Measurements from ENCODE around the gene COMT.

The COMT gene

DNA sequence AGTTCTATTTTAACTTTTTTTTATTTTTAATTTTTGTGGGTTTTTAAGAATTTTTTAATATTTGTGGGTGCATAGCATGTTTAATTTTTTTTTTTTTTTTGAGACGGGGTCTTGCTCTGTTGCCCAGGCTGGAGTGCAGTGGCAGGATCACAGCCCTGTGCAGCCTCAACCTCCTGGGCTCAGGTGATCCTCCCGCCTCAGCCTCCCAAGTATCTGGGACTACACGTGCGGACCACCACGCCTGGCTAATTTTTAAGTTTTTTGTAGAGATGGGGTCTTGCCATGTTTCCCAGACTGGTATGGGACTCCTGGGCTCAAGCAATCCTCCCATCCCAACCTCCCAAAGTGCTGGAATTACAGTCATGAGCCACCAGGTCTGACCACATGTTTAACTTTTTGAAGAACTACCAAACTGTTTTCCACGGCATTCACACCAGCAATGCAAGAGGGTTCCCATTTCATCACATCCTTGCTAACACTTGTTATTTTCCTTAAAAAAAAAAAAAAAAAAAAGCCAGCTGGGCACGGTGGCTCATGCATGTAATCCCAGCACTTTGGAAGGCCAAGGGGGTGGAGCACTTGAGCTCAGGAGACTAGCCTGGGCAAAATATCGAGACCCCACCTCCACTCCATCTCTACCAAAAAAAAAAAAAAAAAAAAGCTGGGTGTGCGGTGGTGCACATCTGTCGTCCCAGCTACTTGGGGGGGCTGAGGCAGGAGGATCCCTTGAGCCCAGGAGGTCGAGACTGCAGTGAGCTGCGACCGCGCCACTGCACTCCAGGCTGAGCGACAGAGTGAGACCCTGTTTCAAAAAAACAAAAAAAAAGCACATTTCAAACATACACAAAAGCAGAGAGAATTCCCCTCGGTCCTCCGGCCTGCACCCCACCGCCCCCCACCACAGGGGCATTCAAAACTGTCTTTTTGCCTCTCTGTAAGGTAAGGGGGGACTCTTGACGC, 16.8 kb downstream of the COMT start:
- DNase-seq, result no peak

DNA sequence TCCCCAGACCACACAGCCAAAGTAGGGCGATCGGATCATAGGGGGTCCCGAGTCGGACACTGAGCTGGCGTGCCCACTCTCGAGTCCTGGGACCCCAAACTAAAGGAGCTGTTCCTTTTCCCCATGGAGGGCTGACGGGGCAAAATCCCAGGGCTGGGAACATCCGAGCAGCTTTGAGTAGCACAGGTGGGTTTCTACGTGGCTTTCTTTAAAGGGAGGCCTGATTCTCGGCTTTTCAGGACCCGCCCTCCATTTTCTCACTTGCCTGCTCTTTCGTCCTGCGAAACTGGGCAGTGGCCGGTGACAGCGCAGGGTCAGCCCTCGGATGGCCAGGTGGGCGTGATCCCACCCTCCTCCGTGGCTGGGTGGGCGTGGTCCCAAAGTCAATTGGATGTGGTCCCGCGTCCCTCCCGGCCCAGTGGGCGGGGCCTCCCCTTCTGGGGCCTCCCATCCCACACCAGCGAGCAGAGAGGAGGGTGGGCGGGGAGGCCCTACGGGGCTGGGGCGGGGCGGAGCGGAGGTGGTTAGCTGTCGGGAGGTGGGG, 17.5 kb downstream of the COMT start:
- no peak for DNase-seq

DNA sequence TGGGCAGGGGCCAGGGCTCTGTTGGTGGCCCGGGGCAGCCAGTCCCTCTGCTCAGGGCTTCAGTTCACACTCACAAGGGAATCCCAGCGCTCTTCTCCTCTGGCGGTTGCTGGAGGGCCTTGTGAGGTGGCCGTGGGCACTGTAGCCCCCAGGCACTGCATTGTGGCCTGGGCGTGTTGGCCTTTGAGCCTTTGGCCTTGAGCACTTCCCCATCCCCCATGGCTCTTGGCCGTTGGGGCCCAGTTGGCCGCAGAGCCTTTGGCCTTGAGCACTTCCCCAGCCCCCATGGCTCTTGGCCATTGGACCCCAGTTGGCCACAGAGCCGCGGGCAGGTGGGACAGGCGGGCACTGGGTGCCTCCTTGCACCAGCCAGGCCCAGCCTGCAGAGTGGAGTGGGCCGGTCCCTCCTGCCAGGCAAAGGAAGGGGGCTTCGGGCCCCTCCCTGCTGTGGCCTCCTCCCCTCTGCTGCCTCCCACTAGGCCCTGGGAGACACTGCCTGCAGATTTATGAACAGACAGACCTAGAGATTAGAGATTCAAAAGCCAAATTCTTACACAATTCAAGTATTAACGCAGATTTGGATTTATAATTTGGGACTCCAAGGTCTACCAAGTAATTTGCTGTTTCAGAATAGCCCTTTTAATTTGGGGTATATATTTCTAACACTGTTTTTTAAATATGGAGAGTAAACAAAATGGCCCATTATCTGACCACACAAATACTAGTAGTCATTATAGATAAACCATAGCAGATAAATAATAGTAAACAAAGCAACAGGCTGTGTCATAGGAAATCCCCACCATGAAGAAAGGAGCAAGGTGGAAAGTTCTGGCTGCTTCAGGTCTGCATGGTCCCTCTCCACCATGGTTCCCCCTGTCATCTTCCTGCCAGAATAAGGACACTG, 18.3 kb downstream of the COMT start:
- no peak for DNase-seq

DNA sequence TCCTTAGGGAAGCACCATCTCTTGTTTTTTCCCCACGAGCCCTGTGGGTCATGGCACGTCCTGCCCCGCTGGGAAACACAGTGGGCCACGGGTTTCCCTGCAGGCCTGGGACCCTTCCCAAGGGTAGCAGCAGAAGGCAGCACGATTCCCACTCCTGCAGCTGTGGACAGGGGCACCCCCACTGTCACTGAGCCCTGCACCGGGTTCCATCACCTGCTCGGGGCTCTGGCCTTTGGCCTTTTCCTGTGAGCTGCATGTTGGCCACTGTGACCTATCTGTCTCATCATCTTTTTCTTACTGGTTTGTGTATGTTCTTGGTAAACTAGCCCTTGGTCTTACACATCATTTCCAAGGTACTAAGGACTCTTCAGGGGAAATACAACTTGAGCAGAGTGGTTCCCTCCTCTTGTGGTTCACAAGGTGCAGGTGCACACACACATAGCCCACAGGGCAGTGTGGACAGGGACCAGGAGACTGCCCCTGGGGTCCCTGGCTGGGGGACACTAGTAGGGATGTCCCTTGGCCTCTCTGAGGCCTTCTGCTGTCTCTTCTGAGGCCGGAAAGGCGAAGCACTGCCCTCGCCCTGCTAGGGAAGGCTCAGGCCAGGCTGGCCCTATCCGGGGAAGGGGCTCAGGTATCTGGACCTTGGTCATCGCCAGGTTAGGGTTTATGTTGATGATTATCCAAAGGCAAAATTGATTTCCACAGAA, 19.1 kb downstream of the COMT start:
- DNase-seq, result no peak

DNA sequence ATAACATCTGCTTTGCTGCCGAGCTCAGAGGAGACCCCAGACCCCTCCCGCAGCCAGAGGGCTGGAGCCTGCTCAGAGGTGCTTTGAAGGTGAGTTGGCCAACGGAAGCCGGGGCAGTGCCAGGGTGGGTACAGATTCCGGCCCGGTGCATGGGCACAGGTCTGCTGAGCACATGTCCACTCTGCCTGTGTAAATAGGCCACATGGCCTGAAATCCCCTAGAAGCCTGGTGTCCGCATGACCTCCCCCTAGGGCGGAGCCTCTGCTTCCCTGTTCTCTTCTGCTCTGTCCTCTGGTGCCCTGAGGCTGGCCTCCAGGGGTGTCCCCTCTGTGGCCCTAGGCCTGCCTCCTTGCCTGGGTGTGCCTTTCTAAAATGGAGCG, 19.6 kb downstream of the COMT start:
- no peak for DNase-seq

DNA sequence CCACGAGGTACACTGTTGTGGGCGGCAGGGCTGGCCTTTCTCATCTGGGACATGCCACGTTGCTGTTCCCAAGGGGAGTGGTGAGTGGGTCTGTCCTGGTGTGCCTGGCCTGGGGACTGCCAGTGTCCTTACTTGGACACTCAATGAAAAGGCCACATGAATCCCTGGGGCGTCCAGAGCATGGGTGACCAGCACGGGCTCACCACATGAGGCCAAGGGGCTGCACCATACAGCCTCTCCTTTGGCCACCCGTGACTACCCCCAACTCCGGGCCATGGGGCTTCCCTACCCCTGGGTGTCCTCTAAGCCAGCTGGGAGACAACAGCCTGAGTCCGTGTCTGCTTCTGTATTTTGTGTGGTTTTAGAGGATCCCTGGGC, 20.3 kb downstream of the COMT start:
- no peak for DNase-seq

DNA sequence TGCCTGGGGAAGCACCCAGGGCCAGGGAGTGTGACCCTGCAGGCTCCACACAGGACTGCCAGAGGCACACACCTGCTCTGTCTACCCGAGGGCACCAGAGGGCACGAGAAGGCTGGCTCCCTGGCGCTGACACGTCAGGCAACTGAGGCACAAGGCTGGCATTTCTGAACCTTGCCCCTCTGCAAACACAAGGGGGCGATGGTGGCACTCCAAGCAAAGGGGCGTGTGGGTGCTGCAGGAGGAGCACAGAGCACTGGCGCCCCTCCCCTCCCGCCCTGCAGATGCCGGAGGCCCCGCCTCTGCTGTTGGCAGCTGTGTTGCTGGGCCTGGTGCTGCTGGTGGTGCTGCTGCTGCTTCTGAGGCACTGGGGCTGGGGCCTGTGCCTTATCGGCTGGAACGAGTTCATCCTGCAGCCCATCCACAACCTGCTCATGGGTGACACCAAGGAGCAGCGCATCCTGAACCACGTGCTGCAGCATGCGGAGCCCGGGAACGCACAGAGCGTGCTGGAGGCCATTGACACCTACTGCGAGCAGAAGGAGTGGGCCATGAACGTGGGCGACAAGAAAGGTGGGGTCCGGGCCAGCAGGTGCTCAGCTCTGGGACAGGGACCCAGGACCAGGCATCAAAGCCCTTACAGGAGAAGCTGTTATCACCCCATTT, 20.8 kb downstream of the COMT start:
- peak; percentile 45 to 56 for DNase-seq

DNA sequence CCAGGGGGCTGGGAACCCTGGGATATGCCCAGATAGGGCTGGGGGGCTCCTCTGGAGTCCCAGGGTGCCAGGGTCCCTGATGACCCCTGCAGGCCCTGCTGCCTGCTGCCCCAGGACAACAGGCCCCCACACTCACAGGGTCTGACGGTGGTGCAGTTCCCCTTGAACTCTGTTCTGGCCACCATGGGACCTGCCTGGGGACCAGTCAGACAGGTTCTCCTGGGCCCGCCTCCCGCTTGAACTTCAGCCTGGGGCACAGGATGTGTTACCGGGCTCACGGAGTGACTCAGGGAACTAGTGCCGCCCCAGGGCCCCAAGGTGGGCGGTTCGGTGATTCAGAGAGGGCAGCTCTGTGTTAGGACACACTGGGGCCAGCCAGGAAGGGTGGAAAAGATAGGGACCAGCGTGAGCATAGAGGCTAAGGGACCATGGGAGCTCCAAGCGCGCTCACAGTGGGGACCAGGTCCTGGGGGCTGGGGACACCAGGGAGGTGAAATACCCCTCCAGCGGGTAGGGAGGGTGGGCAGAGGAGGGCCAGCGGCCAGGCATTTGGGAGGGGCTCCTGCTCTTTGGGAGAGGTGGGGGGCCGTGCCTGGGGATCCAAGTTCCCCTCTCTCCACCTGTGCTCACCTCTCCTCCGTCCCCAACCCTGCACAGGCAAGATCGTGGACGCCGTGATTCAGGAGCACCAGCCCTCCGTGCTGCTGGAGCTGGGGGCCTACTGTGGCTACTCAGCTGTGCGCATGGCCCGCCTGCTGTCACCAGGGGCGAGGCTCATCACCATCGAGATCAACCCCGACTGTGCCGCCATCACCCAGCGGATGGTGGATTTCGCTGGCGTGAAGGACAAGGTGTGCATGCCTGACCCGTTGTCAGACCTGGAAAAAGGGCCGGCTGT, 21.6 kb downstream of the COMT start:
- DNase-seq, result no peak

DNA sequence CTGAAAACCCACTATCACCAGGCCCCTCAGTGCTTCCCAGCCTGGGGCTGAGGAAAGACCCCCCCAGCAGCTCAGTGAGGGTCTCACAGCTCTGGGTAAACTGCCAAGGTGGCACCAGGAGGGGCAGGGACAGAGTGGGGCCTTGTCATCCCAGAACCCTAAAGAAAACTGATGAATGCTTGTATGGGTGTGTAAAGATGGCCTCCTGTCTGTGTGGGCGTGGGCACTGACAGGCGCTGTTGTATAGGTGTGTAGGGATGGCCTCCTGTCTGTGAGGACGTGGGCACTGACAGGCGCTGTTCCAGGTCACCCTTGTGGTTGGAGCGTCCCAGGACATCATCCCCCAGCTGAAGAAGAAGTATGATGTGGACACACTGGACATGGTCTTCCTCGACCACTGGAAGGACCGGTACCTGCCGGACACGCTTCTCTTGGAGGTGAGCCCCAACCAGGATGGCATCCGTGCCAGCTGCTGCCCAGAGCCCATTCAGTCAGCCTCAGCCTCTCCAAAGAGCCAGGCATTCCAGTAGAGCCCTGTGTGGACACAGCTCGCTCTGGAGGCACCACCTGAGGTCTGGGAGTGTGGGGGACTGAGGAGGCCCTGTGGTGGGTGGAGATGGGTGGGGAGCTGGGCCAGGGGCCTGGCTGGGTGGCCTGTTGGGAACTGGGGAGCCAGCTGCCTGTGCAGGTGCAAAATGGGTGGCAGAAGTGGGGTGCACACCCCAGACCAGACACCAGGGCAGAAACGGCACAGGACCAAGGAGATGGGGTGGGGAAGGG, 22.5 kb downstream of the COMT start:
- DNase-seq, result no peak

DNA sequence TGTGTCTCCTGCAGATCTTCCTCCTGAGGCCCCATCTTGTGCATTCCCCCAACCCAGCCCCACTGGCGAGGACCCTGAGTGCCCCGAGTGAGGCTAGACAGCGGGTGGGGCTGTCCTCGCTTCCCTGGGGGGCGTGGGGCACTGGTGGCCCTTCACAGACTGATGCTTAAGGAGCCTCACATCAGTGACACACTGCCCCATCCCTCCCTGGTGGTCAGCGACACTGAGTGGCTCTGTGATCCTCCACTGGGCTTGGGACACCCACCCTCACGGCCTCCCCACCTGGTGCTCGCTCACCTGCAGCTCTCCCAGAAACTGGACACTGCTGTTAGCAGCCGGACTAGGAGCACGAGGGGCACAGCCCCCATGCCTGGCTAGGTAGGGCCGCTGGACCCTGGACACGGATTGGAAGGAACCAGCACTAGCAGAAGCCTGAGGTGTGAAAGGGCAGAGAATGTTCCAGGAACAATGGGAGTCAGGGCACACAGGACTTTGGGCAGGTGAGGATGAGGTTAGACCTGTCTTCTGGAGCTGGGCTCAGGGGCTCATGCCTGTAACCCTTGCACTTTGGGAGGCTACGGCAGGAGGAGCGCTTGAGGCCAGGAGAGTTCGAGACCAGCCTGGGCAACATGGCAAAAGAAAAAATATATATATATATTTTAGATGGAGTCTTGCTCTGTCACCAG, 23.3 kb downstream of the COMT start:
- DNase-seq, result no peak

DNA sequence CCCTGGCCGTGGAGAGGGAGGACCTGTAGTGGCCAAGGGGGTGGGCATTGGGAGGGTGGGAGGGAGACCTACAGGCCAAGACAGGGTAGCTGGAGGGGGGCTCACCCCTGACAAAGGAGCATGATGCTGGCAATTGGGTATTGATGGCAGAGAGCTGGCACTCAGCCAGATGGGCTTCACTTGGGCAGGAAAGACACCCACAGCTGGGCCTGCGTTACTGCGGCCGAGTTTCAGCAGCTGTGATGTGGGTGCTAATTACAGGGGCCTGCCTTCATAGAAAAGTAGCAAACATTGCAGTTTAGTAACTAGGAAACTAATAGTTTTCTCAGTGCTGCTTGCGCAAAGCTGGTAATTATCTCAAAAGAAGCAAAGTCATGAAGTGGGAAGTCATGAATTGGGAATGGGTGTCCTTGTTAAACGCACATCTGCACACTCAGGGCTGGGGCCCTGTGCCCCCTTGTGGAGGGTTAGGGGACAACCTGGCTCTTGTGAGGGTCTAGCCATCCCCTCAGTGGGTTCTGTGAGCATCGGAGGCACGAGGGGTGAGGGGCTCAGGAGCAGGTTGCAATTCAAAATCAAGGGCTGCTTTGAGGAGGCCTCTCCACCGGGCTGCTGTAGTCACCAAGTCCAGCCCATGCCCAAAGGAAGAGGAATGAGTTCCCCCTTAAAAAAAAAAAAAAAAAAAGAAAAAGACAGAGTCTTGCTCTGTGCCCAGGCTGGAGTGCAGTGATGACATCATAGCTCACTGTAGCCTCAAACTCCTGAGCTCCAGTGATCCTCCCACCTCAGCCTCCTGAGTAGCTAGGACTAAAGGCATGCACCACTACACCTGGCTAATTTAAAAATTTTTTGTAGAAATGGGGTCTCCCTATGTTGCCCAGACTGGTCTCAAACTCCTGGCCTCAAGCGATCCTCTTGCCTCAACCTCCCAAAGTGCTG, 24.5 kb downstream of the COMT start:
- DNase-seq, result no peak

DNA sequence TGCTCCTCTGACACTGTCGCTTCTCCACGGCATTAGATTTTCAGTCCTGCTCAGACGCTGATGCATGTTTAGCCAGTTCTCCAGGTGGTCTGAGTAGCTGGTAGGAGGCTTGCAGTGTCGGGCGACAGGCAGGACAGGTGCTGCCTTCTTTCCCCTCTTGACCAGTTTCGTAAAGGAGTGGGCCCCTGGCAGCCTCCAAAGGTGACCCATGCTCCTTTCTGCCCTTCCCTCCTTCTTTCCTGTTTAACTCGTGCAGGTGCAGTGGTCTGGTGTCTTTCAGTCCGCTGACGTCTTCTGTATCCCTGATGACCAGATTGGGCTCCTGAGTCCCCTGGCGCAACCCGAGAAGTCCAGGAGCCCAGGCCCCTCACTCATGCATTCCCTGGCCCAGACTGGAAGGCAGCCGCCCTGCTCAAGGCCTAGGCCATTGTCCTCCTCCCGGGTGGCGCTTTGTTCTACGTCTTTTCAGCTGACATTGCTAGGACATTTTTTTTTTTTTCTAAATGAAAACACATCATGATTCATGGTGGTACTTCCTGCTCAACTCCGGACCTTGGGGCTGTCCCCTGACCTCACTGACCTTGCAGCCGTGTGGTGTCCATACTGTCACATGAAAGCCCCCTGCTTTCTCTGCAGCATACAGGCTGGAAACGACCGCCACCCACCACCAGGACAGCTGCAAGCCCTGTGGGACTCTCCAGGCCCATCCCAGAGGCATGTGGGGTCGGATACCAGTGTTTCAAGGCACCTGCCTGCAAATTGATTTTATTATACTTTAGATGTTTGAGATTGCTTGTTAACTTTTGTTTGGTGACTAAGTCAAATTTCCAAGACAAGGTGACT, 25.6 kb downstream of the COMT start:
- no peak for DNase-seq

DNA sequence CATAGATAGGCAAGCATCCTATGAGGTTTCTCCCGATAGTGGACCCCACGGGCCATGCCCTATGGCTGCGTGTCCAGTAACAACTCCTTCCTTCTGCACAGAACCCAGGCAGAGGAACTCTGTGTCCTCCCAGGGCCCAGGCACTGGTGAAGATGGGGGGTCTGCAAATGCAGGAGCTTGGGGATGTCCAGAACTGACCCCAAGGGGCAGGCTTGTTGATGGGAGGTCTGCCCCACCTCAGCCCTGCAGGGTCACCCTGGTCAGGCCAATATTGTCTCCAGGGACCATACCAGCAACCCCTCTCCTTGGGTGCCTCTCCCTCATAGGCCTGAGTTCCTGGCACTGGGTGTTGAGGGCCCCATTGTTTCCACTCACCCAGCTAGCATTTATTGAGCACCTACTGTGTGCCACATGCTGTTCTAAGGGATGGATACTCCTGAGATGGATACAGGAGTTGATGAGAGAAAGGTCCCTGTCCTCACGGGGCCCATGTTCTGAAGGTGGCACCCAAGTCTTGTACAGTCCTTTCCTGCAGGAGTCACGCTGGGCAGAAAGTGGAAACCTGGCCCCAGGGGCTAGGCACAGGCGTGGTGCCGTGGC, 26.4 kb downstream of the COMT start:
- DNase-seq, result no peak

DNA sequence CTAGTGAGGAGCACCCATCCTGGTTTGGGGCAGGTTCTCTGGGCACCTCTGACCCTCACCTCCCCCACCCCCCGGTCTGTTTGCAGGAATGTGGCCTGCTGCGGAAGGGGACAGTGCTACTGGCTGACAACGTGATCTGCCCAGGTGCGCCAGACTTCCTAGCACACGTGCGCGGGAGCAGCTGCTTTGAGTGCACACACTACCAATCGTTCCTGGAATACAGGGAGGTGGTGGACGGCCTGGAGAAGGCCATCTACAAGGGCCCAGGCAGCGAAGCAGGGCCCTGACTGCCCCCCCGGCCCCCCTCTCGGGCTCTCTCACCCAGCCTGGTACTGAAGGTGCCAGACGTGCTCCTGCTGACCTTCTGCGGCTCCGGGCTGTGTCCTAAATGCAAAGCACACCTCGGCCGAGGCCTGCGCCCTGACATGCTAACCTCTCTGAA, 26.9 kb downstream of the COMT start:
- no peak for DNase-seq

DNA sequence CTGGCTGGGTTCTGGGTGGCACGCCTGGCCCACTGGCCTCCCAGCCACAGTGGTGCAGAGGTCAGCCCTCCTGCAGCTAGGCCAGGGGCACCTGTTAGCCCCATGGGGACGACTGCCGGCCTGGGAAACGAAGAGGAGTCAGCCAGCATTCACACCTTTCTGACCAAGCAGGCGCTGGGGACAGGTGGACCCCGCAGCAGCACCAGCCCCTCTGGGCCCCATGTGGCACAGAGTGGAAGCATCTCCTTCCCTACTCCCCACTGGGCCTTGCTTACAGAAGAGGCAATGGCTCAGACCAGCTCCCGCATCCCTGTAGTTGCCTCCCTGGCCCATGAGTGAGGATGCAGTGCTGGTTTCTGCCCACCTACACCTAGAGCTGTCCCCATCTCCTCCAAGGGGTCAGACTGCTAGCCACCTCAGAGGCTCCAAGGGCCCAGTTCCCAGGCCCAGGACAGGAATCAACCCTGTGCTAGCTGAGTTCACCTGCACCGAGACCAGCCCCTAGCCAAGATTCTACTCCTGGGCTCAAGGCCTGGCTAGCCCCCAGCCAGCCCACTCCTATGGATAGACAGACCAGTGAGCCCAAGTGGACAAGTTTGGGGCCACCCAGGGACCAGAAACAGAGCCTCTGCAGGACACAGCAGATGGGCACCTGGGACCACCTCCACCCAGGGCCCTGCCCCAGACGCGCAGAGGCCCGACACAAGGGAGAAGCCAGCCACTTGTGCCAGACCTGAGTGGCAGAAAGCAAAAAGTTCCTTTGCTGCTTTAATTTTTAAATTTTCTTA, 27.8 kb downstream of the COMT start:
- no peak for DNase-seq

DNA sequence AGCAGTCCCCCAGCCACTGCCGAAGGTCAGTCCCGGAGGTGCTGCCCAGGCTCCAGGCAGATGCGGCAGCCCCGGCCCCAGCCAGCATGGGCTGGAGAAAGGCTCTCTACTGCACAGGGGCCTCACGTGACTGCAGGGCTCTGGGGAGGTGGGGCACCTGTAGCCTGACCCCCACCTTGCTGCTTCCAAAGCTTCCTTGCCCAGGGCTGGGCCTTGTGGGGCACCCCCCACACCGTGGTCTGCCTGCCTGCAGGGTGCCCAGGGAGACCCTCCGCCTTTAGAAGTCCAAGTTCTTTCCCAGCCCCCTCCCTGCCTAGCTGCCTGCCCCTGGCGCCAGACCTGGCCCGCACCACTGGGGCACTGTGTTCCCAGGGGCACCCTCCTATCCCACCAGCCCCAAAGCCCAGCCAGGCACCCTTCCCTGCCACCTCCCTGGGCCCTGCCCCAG, 28.5 kb downstream of the COMT start:
- no peak for DNase-seq

All from activated CD4-positive, alpha-beta T cell treated with anti-CD3 and anti-CD28 coated beads, Interleukin-2, amount 50 U/mL, for 4 hours (primary cell).